ENCODE measurements around the gene NOL4L.

The NOL4L gene

GRCh38 chr20:32521780-32522525 is 63.2 kb downstream of the NOL4L start:
- DNase-seq, result no peak

DNA sequence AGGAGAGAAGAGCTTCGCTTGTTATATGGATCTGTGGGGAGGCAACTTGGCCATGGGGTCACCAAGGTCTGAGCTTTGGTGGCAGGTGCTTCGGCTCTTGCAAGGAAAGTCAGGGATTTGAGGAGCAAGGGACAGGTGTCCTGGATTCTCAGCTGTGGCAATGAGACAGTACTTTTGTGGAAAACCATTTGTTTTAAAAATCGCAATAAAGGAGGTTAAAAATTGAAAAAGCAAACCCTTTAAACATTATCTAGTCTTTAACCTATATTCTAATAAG is 64.3 kb downstream of the NOL4L start:
- no peak for DNase-seq

DNA sequence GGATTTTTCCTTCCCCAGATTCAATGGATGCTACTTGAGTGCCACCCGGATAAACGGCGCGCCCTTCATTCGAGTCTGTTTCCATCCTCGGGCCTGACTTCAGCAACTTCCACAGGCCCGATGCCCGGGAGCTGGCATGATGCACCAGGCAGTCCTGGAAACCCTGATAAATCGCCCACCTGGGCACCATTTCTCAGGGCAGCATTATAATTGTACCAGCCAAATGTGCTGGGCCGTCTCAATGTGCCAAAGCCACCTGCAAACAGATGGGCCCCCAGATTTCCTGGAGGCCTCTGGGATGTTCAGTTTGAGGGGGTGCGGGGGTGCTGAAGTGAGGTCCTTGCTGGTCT is 65.8 kb downstream of the NOL4L start:
- DNase-seq, result no peak

DNA sequence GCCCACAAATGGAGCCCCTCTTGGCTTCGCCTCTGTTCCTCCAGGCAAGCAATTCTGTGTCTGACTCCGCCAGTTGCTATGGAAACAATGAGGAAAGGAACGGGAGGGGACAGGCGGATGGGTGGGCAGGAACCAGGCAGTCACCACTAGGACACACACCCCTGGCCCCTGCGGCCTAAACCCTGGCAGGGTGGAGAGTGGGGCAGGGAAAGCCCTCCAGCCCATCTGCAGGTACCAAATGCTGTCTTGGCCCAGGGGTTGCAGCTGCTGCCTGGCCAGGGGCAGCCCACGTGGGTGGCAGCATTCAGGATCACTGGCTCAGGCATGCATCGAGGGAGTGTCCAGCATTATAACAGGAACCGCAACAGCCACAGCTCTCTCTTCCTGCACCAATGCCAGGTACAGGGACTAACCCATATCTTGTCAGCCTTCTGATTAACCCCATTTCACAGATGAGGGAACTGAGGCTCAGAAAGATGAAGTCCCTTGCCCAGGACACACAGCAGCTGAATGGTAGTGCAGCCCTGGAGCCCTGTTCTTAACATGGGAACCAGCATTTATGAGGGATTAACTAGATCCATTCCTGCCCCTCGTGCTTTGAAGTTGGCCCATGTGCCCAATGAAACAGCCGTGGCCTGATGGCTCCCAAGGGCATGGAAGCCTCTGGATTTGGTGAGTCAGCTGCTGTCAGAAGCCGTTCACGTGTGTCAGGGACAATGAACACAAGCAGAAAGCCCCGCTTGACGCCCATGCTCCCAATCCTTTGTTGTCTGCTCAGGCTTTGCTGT is 66.3 kb downstream of the NOL4L start:
- DNase-seq, result no peak

DNA sequence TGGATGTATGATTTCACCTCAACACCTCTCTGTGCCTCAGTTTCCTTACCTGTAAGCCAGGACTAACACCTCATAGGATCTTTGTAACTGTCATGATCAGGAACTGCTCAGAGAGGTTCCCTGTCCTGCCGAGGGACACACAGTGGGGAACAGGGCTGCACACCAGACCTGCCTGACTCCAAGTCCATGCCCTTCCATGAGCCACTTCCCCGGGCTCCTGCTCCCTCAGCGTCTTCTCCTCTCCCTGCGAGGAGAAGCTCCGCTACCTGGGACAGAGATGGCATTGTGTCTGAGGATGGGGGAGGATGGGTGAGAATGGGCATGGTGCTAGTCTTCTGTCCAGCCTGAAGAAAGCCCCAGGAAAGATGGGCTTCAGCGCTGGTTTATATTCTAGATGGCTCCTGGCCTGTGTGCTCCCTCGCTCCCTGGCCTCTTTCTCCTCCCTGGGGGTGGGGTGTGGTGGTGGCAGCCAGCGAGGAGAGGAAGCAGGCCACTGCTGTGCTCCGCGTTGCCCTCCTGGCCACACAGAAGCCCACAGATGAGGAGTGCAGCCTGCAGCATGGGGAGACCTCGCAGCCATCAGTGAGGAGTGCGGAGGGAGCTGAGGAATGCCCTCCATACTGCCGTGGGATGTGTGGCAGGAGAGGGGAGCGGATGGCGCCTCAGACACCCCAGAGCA is 67.1 kb downstream of the NOL4L start:
- DNase-seq, result no peak

- no peak for DNase-seq
Observed at GRCh38 chr20:32517518-32517873, 67.6 kb downstream of the NOL4L start.

GRCh38 chr20:32516583-32517517 is 68.3 kb downstream of the NOL4L start:
- DNase-seq, result no peak

DNA sequence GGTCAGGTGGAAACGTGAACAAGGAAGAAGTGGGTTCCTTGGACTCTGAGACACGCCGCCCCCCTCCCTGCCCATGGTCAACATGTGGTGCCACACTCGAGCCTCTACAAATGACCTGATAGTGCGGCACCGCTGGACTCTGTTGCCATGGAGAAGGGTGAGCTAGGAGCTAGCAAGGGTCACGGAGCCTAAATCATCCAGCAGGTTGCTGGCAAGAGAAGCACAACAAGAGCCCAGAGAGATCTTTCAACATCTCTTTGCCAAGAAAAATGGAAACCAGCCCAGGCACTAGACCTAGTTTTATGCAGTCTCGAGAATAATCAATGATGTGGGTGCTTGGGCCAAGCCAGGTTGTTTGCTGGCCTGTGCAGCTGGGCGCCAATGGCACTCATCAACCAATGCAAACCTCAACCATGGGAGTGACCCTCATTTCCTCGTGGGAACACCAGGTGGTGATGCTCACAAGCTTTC is 69.5 kb downstream of the NOL4L start:
- no peak for DNase-seq

DNA sequence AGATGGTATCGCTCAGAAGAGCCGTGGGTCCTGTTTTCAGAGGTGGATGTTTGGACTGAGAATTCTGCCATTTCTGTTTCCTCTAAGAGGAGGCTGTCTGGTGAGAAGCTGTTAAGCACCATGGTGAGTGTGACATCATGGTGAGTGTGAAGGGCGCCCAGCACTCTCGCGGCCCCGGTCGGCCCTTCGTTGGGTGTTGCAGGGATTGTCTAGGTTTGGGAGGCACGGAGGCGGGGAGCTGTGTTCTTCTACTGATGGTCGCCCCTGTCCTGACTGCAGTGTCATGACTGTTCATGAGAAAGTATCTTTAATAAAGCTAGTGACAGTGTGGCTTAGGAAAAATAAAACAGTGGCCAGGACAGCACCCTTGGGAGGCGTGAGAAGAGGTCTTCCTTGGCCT is 70.4 kb downstream of the NOL4L start:
- DNase-seq, result no peak

- no peak for DNase-seq
Observed at GRCh38 chr20:32513031-32513866, 71.9 kb downstream of the NOL4L start.

- DNase-seq, result no peak
Observed at GRCh38 chr20:32512047-32512385, 73.1 kb downstream of the NOL4L start.

DNA sequence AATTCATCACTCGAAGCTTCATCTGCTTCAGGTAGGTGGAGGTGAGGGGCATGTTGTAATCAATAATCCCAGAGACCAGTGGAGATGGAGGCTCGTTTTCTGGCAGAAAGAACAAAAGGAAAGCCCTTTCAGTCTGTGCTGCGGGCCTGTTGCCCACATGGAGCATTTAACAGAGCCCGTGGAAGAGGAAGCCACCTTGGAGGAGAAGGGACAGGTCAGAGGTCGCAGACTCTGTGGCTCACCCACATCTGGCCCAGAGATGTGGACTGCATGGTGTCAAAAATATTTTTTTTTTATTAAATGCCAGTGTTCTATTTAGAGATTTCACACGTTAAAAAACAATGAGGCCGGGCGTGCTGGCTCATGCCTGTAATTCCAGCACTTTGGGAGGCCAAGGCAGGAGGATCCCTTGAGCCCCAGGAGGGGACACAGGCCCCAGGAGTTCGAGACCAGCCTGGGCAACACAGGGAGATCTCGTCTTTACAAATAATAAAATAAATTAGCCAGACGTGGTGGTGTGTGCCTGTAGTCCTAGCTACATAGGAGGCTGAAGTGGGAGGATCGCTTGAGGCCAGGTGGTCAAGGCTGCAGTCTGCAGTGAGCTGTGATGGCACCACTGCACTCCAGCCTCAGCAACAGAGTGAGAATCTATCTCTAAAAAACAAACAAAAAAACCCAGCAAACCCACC is 73.6 kb downstream of the NOL4L start:
- no peak for DNase-seq

DNA sequence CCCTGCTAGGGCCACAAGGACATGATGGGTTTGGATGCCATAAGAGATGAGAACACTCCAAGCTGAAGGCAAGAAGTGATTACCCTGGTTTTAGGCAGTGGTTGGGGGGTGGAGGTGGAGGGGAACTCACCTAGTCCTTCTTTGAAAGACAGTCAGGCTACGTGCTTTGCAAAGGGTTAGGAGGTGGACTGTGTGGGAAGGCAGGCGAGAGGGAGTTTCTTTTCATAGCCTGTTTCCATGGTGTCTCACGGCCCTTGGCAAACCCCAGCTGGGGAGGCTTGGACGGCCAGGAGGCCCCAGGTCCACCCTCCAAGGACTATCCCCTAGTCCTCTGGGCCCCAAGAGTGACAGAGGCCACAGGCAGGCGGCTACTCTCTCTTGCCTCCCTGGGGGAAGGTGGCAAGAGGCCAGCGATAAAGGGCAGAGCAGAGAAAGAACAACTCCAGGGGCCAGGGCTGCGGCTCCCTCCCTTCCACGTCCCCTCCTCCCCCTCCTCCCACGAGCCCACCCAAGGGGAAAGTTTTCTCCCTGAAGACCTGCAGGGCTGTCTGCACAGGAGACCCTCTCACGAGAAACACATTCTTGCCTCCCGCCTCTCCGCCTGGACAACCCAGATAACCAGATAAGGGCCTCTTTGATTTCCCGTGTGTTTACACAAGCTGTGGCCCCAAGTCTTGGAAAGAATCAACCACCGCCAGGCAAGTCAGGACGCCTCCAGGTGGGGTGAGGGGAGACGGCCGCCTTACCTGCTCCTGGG is 74.4 kb downstream of the NOL4L start:
- DNase-seq, result no peak

DNA sequence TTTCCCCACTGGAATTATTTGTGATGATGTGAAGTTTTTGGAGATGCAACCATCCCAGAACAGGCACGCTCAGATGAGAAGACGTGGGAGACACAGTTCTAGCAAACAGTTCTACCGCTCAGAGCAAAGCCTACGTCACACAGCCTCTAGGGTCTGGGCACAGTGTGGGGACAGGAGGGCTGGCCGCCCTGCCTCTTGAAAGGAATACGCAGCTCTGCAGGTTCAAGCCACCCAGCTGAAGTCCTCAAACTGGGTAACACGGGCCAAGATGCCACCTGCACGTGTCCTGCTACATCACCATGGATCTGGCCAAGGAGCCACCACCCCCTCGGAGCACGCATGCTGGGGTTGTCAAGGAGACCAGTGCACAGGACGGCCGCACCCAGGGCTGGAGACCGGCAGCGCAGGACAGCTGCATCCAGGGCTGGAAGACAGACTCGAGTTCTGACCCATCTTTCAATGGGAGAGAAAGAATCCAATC is 75.0 kb downstream of the NOL4L start:
- no peak for DNase-seq

DNA sequence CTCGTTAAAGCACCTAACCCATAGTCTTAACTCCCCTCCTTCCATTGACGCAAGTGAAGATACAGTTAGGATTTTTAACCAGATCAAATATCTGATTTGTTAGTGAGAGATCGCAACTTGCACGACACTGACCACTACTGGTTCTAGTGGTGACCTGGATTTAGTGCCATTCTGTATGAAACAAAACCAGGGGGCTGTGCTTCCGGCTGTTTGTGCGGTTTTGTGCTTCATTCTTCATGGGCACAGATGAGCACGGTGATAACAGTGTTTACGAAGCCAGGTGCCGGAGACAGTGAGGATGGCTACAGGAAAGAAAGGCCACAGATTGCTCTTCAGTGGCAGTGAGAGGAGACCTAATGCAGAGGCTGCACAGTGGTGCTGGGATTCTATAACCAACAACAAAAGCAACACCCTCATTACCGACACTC is 75.5 kb downstream of the NOL4L start:
- no peak for DNase-seq

GRCh38 chr20:32508775-32509119 is 76.4 kb downstream of the NOL4L start:
- DNase-seq, result no peak

DNA sequence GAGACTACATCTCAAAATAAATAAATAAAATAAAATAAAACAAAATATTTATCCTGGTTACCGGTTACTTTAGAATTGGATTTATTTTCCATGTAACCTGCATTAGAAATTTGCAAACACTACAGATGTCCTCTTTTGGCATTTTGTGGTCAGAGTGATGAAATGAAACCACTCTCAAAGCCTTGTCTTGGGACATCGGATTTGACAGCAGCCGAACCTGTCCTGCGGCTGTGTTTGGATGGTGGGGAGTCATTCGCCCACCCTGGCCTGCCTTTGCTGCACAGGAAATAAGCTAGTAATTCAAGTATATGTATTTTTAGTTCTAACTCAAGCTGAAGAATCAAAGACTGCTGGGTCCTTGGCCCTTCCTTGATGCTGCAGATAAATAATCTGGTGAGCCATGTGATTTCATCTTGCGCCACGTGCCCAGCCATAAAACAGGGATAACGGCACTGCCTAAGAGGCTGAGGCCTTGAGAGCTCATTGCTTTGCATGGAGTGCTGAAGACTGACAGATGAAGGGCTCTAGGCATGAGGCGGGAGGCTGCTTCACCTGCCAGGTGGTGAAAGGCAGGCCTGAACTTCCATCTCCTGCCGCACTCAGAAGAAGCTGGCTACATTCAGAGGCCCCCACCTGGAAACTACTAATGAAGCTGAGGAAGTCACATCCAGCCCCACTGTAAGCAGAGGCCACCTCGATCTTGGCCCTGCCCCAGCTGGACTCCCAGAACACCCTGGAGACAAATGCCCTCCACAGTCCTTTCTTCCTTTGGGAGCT is 76.9 kb downstream of the NOL4L start:
- no peak for DNase-seq

- no peak for DNase-seq
Observed at GRCh38 chr20:32506721-32507120, 78.4 kb downstream of the NOL4L start.

GRCh38 chr20:32505723-32506473 is 79.2 kb downstream of the NOL4L start:
- no peak for DNase-seq
